Measurements from ENCODE around the gene POTEH. TPM values are rescaled to one million over a fixed set of nuclear protein-coding genes. Genes with fewer than 3 reads are reported as not detected.
"Not testable (repeated sequence)": the region's sequence is repeated elsewhere in the genome, so short reads cannot be mapped to it uniquely, and the experiment has no call there.

The POTEH gene
- total and polyA plus RNA-seq, 2 of the 13 experiments (the other 11 are each of a cell fraction or from before 2014, with no cell fraction given): not detected

DNA sequence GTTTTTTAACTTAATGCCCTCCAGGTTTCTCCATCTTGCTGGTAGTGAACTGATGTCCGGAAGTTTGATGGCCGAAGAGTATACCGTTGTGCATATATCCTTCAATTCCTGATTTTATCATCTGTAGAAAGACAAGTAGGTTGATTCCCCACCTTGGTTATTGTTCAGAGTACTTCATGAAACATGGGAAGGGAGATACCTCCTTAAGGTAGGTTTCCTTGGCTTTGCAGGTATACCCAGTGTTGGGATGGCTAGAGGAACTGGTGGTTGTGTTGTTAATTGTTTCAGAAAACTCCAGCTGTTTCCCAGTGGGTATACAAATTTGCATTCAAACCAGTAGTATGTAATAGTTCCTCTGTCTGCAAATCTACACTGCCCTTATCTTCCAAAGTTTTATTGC lies 25.1 kb upstream of the POTEH start:
- H3K36me3 ChIP-seq (replicated peaks in 1 of 2; ENCODE audit: control insufficient read depth in 1 of 2, insufficient read depth in 2 of 2, low read length in 2 of 2); in situ Hi-C loops (cut with HindIII; ENCODE audit: extremely low pct_ligation_motif_present, low pct_unique_long_range_greater_than_20kb); H3K4me3 ChIP-seq (replicated peaks in 1 of 3; ENCODE audit: insufficient read depth in 1 of 3, low read depth in 2 of 3, low read length in 3 of 3); CTCF ChIA-PET (ENCODE audit: low intra/inter-chr PET ratio, low total read pairs); H3K9ac ChIP-seq (ENCODE audit: insufficient read depth, low read depth, low read length); H3K27me3 ChIP-seq (ENCODE audit: control insufficient read depth in 1 of 2, insufficient read depth in 2 of 2, low read length in 2 of 2); BruUV-seq (replicated peaks); H3K9me3 ChIP-seq (ENCODE audit: low read length); H3K79me2 ChIP-seq (ENCODE audit: insufficient read depth, low read length); H3K4me1 ChIP-seq (ENCODE audit: insufficient read depth, low read length); H4K20me1 ChIP-seq (ENCODE audit: insufficient read depth, low read length); intact Hi-C loops (cut with micrococcal nuclease; ENCODE audit: unreplicated experiment); H2AFZ ChIP-seq (ENCODE audit: low read length); POLR2A ChIA-PET; ATAC-seq; DNase-seq (ENCODE audit: low spot score); H3K27ac ChIP-seq (ENCODE audit: extremely low read length, insufficient read depth, low read length); H3K4me2 ChIP-seq (ENCODE audit: low read depth, low read length); FAIRE-seq: not testable (repeated sequence)
- WGBS (ENCODE audit: low lambda C conversion rate): 8% methylated on average over 3 of the region's 3 CpGs

GRCh38 chr22:15665478-15665877 lies 24.3 kb upstream of the POTEH start:
- CTCF ChIA-PET (ENCODE audit: low intra/inter-chr PET ratio, low total read pairs); H3K4me2 ChIP-seq (ENCODE audit: low read depth, low read length); H3K9ac ChIP-seq (ENCODE audit: insufficient read depth, low read depth, low read length); intact Hi-C loops (cut with micrococcal nuclease; ENCODE audit: unreplicated experiment); H3K79me2 ChIP-seq (ENCODE audit: insufficient read depth, low read length); in situ Hi-C loops (cut with HindIII; ENCODE audit: extremely low pct_ligation_motif_present, low pct_unique_long_range_greater_than_20kb); ATAC-seq; H3K27ac ChIP-seq (ENCODE audit: extremely low read length, insufficient read depth, low read length); H3K9me3 ChIP-seq (ENCODE audit: low read length); FAIRE-seq; POLR2A ChIA-PET; H3K4me3 ChIP-seq (replicated peaks in 1 of 3; ENCODE audit: insufficient read depth in 1 of 3, low read depth in 2 of 3, low read length in 3 of 3); H3K4me1 ChIP-seq (ENCODE audit: insufficient read depth, low read length); H3K36me3 ChIP-seq (replicated peaks in 1 of 2; ENCODE audit: control insufficient read depth in 1 of 2, insufficient read depth in 2 of 2, low read length in 2 of 2); H2AFZ ChIP-seq (ENCODE audit: low read length); BruUV-seq (replicated peaks); H4K20me1 ChIP-seq (ENCODE audit: insufficient read depth, low read length); H3K27me3 ChIP-seq (ENCODE audit: control insufficient read depth in 1 of 2, insufficient read depth in 2 of 2, low read length in 2 of 2): not testable (repeated sequence)
- under 1% methylated on average over 5 of the region's 5 CpGs for WGBS (ENCODE audit: low lambda C conversion rate)
- DNase-seq (ENCODE audit: low spot score): peak; percentile 0

GRCh38 chr22:15669430-15669829 lies 20.4 kb upstream of the POTEH start:
- ATAC-seq; H4K20me1 ChIP-seq (ENCODE audit: insufficient read depth, low read length); H3K27ac ChIP-seq (ENCODE audit: extremely low read length, insufficient read depth, low read length); H3K9me3 ChIP-seq (ENCODE audit: low read length); H3K79me2 ChIP-seq (ENCODE audit: insufficient read depth, low read length); H3K9ac ChIP-seq (ENCODE audit: insufficient read depth, low read depth, low read length); H2AFZ ChIP-seq (ENCODE audit: low read length); intact Hi-C loops (cut with micrococcal nuclease; ENCODE audit: unreplicated experiment); in situ Hi-C loops (cut with HindIII; ENCODE audit: extremely low pct_ligation_motif_present, low pct_unique_long_range_greater_than_20kb); H3K4me3 ChIP-seq (replicated peaks in 1 of 3; ENCODE audit: insufficient read depth in 1 of 3, low read depth in 2 of 3, low read length in 3 of 3); H3K4me1 ChIP-seq (ENCODE audit: insufficient read depth, low read length); H3K4me2 ChIP-seq (ENCODE audit: low read depth, low read length); CTCF ChIA-PET (ENCODE audit: low intra/inter-chr PET ratio, low total read pairs); H3K27me3 ChIP-seq (ENCODE audit: control insufficient read depth in 1 of 2, insufficient read depth in 2 of 2, low read length in 2 of 2); H3K36me3 ChIP-seq (replicated peaks in 1 of 2; ENCODE audit: control insufficient read depth in 1 of 2, insufficient read depth in 2 of 2, low read length in 2 of 2); FAIRE-seq; POLR2A ChIA-PET; BruUV-seq (replicated peaks); DNase-seq (ENCODE audit: low spot score): not testable (repeated sequence)
- WGBS (ENCODE audit: low lambda C conversion rate): 14% methylated on average over 10 of the region's 12 CpGs

- BruUV-seq (replicated peaks); H3K79me2 ChIP-seq (ENCODE audit: insufficient read depth, low read length); H3K36me3 ChIP-seq (replicated peaks in 1 of 2; ENCODE audit: control insufficient read depth in 1 of 2, insufficient read depth in 2 of 2, low read length in 2 of 2); H3K27ac ChIP-seq (ENCODE audit: extremely low read length, insufficient read depth, low read length); H3K9me3 ChIP-seq (ENCODE audit: low read length); H3K4me1 ChIP-seq (ENCODE audit: insufficient read depth, low read length); H3K9ac ChIP-seq (ENCODE audit: insufficient read depth, low read depth, low read length); H4K20me1 ChIP-seq (ENCODE audit: insufficient read depth, low read length); in situ Hi-C loops (cut with HindIII; ENCODE audit: extremely low pct_ligation_motif_present, low pct_unique_long_range_greater_than_20kb); ATAC-seq; H2AFZ ChIP-seq (ENCODE audit: low read length); POLR2A ChIA-PET; intact Hi-C loops (cut with micrococcal nuclease; ENCODE audit: unreplicated experiment); H3K4me3 ChIP-seq (replicated peaks in 1 of 3; ENCODE audit: insufficient read depth in 1 of 3, low read depth in 2 of 3, low read length in 3 of 3); H3K4me2 ChIP-seq (ENCODE audit: low read depth, low read length); H3K27me3 ChIP-seq (ENCODE audit: control insufficient read depth in 1 of 2, insufficient read depth in 2 of 2, low read length in 2 of 2); CTCF ChIA-PET (ENCODE audit: low intra/inter-chr PET ratio, low total read pairs); FAIRE-seq; DNase-seq (ENCODE audit: low spot score): not testable (repeated sequence)
- WGBS (ENCODE audit: low lambda C conversion rate): 82% methylated on average over 7 of the region's 8 CpGs
Measured at GRCh38 chr22:15679702-15680101, 10.1 kb upstream of the POTEH start.

All from HepG2 (cell line).